Forelimb muscle (tissue), 1 donor: ENCODE data around the gene GSE1. TPM values are rescaled to one million over a fixed set of nuclear protein-coding genes. Genes with fewer than 3 reads are reported as not detected.

Source experiments
- DNase-seq: peaks from one replicate; pipeline ENCODE4 v3.0.0-alpha.2; 2013; ENCODE audit warnings: low read depth
- polyA plus RNA-seq: library from polyadenylated mRNA; unstranded; fragments of 120-200 nt; gene quantifications from one replicate; pipeline ENCODE4 v1.2.1, GENCODE V29; 2013; ENCODE audit not compliant: insufficient read length

GSE1 gene
- polyA plus RNA-seq, 1 donor: 52.6 TPM

DNA sequence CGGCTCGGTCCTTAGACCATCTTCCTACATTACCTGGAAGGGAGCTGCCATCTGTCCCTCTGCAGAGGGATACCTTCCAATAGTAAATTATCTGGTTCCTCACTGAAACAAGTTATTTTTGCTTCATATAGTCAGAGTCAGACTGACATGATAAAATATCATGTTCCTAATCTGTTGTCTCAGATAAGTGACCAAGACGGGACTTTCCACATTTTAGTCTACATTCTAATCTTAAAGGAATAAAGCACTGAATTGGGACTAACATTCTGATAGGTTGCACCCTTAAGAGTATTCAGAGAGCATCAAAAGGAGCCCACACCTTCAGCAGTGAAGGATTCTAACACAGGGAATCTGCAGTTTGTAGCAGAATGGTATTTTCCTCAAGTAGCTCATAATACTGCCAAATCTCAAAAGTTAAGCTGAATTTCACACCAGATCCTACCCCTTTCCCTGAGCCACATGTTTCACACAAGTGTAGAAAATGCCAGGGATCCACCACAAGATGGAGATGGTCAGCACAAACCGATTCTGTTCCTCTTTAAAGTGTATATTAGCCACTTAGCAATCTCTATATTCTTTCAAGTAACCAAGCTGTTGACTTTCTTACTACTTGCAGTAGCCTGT, 62.2 kb downstream of the GSE1 start:
- DNase-seq: no peak

DNA sequence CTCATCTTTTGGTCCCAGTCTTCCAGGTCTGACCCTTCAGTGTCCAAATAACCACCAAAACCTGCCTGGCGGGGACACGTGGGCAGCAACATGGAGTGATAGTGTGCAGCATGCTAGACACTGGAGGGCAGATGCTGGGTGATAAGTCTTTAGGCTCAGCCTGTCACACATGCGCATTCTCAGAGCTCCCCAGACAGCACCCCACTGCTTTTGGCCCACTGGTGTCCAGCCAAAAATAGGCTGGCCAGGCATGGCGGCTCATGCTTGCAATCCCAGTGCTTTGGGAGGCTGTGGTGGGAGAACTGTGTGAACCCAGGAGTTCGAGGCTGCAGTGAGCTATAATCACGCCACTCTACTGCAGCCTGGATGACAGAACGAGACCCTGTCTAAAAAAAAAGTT, 63.3 kb downstream of the GSE1 start:
- DNase-seq: no peak

DNA sequence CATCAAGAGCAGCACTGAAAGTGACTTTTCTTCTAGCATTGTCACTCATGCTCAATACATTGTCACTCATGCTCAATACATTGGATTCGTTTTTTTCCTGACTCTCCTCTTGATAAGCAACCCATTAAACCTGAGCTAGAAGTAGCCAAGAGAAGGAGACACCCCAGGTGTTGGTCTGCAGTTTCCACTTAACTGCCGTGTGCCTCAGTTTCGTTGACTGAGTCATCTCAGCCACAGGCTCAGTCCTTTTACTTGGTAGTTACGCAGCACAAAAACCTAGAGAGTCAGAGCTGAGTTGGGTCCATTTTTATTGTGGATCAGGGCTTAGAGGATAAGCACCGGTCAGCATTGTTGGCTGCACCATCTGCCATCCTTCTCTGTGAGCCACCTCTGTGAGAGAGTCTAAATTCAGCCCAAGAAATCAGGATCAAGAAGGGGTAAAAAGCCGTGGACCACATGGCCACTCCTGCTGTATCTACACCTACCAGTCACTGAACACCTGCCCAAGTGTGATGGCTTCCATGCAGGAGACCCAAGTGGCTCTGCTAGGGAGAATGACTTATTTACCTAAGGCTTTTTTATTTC, 64.4 kb downstream of the GSE1 start:
- DNase-seq: no peak

DNA sequence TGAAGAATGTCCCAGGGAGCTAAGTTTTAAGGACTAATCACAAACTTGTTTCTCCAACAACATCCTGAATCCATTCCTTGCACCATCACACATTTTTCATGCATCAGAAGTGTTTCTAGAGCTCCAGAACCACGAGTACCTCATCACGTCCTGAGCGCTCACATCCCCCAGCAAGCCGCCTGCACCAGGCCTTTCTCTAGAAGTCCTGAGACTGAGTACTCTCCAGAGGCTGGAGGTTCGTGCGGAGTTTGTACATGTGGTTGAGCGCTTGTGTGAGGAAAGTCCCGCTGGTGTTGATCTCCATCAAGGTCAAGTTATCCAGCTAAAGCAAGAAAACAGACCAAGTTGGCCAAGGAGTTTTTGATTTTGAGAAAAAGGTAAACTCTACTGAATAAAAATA, 64.9 kb downstream of the GSE1 start:
- no peak for DNase-seq

DNA sequence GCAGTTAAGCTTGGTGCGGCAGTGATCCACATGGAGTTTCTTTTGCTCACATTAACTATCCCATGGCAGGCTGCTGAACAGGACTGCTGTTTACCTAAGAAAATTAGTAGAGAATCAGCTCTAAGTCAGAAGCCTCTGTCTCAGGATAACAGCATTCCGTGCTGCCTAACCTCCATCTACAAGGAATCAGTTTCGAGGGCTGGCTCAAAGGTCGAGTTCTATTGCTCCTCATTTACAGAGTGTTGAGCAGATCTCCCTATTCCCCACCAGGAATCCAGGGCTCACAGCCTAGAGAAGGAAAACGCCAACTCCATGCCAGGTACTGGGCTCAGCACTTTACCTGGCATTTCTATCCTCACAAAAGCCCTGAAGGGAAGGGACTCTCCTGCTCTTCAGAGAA, 65.7 kb downstream of the GSE1 start:
- DNase-seq: no peak

DNA sequence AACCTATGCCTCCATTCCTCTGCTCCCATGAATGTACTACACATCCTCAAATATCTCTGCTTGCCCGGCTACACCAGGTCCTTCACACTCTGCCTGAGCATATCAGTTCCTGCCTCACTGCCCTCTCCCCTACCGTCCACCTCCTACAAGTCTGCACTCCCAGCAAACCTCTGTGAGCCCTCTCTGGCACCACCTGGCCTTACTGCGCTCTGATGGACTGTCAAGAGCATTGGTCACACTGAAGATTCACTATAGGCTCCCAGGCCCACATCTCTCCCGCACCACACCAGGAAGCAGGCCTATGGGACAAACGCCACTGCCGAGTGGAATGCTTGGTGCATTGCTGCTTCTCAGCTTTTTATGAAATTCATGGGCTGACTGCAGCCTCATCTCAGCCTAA, 66.7 kb downstream of the GSE1 start:
- DNase-seq: no peak

DNA sequence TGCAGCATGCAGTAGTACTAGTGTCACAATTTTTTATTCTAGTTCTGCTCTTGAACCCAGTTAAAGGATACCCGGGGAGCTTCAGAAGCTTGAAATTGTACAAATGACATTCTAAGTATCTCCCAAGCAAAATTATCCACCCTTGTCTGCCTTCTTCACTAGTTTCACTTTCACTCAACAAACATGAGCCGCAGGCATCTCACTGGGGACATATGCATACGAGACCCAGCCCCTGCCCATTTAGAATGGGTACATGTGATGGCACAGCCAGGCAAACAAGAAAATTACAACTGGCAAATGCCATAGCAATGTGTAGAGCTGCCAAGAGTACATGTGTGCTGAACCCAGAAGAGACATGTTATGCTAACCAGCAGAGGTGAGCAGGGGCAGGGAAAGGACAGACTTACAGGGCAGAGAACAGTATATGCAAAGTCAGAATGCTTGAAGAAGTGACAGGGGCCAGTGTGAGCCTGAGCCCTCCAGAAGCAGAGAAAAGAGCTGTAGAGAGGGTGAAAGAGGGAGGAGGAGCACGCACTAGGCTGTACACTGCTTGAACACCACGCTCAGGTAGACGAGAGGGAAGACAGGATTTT, 67.3 kb downstream of the GSE1 start:
- DNase-seq: no peak

DNA sequence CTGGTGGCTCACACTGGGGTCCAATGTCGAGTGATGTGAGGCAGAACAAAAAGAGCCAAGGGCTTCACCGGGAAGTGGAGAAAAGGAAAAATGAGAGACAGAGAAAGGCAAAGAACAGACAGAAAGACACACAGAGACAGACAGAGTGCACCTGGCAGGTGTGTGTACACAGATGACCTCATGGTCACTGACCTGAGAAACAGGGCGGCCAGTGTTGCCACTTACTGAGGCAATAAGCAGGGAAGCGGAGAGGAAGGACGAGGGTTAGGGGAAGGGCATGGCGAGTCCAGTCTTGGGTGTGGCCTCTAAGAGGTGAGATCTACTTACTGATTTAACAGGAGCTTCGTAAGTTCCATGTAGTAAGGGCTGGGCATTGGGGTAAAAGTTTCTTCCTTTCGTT, 68.1 kb downstream of the GSE1 start:
- DNase-seq: no peak

DNA sequence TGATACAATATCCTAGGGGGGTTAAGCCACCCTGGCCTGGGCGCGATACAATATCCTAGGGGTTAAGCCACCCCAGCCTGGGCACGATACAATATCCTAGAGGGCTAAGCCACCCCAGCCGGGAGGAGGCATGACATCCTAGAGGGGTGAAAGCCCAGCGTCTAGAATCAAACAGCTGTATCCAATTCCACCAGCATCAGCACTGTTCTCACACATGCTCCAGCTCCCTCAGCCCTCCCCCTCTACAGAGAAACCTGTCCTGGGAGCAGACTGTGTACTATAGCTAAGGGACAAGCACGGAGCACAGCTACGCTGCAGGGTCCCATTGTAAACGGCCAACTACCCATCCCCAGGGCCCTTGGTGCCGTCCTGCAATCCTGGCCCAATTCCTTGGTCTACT, 69.4 kb downstream of the GSE1 start:
- DNase-seq: no peak

DNA sequence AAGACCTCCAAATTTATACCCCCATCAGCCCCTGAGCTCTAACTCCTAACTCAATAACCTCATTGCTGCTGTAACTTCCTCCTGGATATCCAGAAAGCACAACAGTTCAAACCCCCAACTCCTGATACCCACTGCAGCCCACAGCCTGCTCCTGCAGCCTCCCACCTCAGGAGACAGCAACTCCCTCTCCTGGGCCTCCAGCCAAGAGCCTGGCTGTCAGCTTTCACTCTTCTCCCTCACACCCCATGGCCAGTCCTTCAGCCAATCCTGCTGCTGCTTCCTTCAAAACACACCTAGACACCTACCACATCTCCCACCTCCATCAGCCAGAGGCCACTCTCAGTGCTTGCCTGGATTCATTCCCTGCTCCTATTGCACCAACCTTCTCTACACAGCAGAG, 70.2 kb downstream of the GSE1 start:
- no peak for DNase-seq

DNA sequence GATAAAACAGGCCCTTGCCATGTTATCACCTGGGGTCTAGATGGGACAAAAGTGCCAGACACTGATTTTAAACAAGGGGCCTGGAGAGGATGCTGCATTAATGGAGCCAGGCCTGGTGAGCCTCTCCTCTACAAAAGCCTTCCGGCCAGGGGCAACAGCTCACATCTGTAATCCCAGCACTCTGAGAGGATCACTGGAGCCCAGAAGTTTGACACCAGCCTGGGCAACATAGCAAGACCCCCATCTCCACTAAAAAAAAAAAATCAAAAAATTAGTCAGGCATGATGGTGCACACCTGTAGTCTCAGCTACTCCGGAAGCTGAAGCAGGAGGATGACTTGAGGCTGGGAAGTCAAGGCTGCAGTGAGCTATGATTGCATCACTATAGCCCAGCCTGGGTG, 72.1 kb downstream of the GSE1 start:
- DNase-seq: no peak

DNA sequence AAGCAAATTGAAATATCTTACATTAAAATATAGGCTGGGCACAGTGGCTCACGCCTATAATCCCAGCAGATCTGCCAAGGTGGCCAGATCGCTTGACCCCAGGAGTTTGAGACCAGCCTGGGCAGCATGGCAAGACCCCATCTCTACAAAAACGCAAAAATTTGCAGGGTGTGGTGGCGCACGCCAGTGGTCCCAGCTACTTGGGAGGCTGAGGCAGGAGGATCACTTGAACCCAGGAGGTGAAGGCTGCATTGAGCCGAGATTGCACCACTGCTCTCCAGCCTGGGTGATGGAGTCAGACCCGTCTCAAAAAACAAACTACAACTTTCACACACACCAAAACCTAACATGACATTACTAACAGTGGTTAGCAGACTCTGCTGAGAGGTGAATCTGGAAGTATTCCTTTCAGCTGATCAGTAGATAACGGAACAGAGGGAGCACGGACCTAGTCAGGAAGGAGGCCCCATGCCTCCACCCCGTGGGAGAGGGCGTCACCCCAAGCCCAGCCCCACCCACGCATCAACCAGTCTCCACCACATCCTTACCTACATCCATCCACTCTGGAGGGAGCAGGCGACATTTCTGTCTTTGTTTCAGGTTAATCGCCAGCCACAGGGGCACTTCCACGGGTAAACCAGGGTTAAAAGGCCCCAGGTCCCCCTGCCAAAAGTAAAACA, 73.9 kb downstream of the GSE1 start:
- no peak for DNase-seq

DNA sequence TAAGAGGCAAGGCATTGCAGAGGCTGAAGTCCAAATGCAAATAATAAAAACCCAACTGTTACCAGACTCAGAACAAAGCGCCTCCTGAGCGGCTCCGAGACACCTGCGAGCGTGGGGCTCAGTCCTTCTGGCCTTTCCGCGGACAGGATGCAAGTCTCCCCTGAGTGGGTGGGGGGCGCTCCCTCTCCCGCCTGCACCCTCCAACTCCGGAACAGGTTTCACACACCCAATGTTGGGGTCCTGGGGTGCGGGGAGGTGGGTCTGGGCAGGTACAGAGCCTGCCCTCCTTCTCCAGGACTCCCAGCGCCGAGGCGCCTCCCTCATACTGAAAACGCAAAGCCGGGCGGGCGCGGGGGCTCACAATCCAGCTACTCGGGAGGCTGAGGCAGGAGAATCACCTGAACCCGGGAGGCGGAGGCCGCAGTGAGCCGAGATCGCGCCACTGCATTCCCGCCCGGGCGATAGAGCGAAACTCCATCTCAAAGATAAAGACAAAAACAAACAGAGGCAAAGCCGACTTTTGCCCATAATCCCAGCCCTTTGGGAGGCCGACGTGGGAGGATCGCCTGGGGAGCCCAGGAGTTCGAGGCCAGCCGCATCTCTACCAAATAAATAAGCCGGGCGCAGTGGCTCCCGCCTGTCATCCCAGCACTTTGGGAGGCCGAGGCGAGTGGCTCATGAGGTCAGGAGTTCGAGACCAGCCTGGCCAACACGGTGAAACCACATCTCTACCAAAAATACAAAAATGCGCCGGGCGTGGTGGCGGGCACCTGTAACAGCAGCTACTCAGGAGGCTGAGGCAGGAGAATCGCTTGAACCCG, 74.7 kb downstream of the GSE1 start:
- no peak for DNase-seq

DNA sequence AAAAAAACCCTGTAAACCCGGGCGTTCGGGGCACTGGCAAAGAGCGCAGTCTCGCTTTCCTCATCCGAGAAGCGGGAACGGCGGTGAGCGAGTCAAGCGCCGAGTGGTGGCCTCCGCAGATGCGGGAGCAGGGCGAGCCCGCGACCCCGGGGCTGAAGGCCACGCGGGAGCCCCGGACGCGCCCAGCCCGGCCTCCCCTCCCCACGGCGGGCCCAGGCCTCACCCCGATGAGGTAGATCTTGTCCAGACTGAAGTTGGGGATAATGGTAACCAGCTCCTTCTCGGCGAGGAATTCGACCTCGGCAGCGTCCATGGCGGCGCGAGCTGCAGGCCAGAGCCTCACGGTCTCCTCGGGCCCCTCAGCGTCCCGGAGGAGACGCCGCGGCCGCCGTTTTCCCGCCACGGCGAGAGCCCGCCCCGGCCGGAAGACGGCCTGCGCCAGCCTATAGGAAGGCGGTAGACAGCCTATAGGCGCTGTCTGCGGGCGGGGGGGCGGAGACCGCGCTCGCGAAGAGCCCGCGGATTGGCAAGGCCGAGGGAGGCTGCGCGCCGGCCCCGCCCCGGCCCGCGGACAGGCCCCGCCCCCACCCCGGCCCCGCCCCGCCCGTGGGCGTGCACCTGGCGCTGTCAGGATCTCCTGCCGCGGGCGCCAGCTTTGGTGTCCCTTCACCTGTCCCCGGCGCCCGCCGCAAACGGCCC, 75.6 kb downstream of the GSE1 start, which contains the start of gene GINS2:
GINS2 (minus strand) TSS at position 369 of the 699 bp plus-strand sequence; CDS start at position 313, 56 bp downstream.
- peak; percentile 51 for DNase-seq

DNA sequence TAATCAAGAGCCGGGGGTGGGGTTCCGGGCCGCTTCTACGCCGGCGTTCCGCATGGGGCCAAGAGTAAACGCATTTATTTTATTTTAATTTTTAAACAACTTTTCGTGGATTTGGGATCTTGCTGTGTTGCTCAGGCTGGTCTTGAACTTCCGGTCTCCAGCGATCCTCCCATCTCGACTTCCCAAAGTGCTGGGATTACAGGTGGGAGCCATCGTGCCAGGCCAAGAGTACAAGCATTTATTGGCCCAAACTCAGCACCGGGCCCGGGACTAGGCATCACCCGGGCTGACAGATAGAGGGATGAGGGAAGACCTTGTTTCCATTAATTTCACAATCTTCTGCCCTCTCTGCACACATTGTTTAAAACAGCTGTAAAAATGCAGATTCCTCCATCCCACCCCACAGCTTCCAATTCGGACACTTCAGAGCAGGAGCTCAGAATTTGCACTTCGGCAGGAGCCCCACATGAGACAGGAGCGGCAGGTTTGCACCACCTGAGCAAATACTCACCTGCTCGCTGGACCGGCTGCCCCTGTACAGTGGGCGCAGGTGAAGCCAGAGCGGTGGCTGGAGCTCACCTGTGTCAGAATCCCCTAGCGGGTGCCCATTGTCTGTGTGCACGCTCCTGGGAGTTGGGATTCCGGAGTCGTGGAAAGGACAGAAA, 76.3 kb downstream of the GSE1 start:
- DNase-seq: no peak

DNA sequence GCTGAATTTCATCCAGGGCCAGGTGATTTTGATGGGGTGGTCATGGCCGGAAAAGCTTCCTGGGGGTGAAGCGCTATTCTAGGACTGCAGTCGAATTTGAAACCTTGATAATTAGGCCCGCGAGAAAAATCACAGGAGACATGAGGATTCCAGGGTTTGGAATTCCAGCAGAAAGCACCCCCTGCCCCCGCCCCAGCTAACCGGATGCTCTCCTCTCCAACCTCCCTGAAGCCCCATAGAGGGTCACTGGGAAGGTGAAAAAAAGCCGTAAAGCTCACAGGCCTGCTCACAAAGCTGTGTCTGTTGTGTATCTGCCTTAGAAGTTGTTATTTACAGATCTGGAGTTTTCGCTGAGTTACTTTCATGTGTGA, 76.8 kb downstream of the GSE1 start:
- no peak for DNase-seq

DNA sequence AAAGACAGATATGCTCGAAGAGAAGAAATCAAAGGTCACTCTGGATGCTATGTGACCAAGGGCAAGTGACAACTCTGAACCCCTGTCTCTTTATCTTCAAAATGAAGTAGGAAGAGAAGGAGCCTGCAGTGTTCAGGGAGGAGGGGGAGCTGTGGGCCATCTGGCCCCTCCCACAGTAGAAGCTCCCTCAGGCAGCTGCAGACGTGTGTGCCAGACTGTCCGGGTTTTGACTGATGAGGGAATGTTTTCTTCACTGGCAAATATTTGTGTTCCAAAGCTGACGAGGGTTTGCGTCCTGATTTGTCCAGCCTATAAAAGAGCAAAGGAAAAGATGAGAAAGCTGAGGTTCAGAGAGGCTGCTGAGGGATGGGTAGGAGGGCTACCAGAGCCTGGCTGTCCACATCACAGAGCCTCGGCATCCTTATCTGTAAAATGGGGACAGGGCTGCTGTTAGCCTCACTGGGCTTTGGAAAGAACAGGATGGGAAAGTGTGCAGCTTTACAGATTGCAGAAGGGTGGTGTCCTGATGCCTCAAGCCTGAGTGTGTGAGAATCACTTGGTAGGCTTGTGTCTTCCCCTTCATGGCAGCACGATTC, 77.4 kb downstream of the GSE1 start:
- no peak for DNase-seq

DNA sequence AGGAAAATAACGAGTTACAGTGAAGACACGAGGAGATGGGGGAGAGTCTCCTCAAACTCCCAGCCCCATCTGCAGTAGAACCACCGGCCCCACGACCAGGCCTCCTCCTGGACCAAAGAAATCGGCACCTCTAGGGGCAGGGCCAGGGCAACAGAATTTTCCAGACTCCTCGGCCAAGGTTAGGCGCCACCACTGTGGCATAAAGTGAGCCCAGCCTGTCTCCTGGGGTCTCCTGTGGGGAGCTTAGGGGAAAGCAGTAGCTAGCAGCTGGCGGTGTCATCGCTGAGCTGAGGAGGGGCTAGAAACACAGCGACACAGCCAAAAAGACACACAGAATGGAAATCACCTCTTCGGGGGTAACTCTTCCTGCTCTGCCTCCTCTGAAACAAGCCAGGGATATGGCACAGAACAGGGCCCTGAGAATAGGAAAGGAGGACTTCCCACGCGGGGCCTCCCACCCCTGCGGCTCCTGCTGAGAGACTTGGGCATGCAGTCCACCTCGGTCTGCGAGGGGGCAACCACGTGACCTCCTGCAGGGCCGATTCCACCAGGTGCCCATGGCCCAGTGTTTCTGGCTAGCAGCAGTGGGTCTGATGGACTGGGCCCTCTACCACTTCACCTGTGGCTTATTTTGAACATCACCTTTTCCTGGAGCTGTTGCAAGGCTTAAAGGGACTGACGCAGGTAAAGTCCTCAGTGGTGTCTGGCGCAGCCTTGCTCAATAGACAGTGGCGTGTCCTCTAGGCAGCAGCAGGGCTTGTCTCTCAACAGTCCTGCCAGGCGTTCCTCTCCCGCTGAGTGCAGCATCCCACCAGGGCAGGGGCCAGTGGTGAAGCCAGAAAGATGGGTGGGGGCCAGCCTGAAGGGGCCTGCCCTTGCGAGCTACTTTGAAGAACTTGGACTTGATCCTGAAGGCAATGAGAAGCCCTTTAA, 82.3 kb downstream of the GSE1 start:
- no peak for DNase-seq

DNA sequence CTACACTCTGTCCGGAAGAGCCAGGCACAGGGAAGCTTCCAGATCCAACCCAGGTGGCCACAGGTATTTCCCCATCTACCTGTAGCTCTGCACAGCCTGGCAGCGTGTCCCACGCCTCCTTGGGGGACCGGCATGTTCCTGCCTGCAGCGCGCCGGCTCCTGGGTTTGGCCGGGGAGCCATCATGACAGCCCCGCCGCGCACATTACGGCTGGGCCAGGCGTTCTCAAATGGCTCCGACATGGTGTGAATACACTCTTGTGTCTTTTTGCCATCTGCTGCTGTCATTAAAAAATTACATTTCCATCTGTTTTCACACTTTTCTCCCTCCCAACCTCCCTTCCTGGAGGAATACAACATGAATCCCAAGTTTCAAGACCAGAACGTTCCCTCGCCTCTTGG, 83.7 kb downstream of the GSE1 start:
- DNase-seq: no peak
